Measurements from ENCODE around the gene METTL13. TPM values are rescaled to one million over a fixed set of nuclear protein-coding genes. Genes with fewer than 3 reads are reported as not detected.
A peak's percentile ranks its signal among the peaks of the same experiment; 100 is the strongest.

METTL13 gene
- total and polyA plus RNA-seq, 9 of the 15 experiments (the other 6 are each of a cell fraction or from before 2014, with no cell fraction given): 18.9 to 78.9 (median 54.9) TPM

DNA sequence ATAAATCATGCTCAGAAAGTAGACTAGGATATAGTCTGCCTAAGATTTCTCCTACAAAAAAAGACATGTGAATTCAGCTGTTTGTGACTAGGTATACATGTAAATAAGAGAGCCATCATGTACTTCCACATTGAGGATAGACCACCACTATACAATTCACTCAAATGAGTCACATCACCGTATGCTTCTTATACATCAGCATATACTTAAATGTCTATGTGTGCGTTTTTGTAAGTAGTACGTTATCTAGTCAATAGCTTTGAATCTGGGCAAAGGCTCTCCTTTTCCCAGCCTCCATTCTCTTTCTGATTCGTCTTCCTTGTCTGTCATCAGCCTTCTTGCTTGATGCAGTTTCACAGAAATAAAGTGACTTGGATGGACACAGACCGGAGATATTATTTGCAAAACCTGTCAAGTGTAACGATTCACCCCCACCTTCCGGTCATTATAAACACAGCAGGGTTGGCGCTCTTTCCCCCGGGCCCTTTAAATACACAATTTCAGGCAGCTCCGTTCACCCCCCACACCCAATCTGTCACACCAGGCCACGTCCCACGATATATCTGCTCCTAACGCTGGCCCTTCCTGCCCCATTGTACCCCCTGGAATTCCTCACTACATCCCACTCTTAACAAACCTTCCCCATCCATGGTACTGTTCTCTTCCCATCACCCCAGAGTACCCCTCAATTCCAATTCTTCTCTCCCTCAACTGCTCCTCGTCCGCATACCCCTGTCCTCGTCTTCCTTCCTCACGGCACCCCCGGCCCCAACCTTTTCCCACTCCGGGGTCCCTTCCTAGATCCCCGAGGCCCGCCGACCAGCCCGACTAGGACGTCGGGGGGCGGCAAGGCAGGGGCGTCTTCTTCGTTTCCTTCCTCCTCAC, 40.2 kb upstream of the METTL13 start (continued):
- TF ChIP-seq AFF4 (CRISPR knock-in tag; IDR thresholded peaks at IDR 0.05): no peak; the same call in 1 of the 2 replicates
- TF ChIP-seq PYGO2 (tag; IDR thresholded peaks at IDR 0.05): no peak
- peak; percentile 61; the same call in 1 of the 2 replicates for TF ChIP-seq BCOR (IDR thresholded peaks at IDR 0.05)
- TF ChIP-seq GTF2E2 (tag; IDR thresholded peaks at IDR 0.05): no peak
- no peak for TF ChIP-seq SETDB1 (IDR thresholded peaks at IDR 0.05; ENCODE audit: low read length)
- TF ChIP-seq PREB (CRISPR knock-in tag; IDR thresholded peaks at IDR 0.05): no peak
- TF ChIP-seq, protein P1, sequence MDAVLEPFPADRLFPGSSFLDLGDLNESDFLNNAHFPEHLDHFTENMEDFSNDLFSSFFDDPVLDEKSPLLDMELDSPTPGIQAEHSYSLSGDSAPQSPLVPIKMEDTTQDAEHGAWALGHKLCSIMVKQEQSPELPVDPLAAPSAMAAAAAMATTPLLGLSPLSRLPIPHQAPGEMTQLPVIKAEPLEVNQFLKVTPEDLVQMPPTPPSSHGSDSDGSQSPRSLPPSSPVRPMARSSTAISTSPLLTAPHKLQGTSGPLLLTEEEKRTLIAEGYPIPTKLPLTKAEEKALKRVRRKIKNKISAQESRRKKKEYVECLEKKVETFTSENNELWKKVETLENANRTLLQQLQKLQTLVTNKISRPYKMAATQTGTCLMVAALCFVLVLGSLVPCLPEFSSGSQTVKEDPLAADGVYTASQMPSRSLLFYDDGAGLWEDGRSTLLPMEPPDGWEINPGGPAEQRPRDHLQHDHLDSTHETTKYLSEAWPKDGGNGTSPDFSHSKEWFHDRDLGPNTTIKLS (IDR thresholded peaks at IDR 0.05; ENCODE audit: borderline replicate concordance, low read depth): no peak
- TF ChIP-seq, protein P2, sequence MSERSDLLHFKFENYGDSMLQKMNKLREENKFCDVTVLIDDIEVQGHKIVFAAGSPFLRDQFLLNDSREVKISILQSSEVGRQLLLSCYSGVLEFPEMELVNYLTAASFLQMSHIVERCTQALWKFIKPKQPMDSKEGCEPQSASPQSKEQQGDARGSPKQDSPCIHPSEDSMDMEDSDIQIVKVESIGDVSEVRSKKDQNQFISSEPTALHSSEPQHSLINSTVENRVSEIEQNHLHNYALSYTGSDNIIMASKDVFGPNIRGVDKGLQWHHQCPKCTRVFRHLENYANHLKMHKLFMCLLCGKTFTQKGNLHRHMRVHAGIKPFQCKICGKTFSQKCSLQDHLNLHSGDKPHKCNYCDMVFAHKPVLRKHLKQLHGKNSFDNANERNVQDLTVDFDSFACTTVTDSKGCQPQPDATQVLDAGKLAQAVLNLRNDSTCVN (CRISPR knock-in tag; IDR thresholded peaks at IDR 0.05): peak; percentile 86
- peak; percentile 9; the same call in 1 of the 2 replicates for TF ChIP-seq GABPB1 (CRISPR knock-in tag; IDR thresholded peaks at IDR 0.05)
- TF ChIP-seq EP300 (IDR thresholded peaks at IDR 0.05; ENCODE audit: low read length): peak; percentile 41; the same call in 1 of the 2 replicates
